HUES6 (cell line): ENCODE data around the gene PTPRS.

Source experiments
- H3K27ac ChIP-seq: 2 replicates; pipeline ENCODE4 v1.7.0; 2013; ENCODE audit warnings: low read depth, mild to moderate bottlenecking, low read length, inconsistent platforms
- H3K27me3 ChIP-seq: 2 replicates; pipeline ENCODE4 v1.6.1; 2013; ENCODE audit warnings: low read length; ENCODE audit not compliant: control insufficient read depth, insufficient read depth
- H3K36me3 ChIP-seq: 2 replicates; pipeline ENCODE4 v1.6.1; 2013; ENCODE audit warnings: low read length; ENCODE audit not compliant: control insufficient read depth, insufficient read depth
- H3K4me1 ChIP-seq: 2 replicates; pipeline ENCODE4 v1.6.1; 2013; ENCODE audit warnings: low read length; ENCODE audit not compliant: control insufficient read depth, insufficient read depth
- H3K4me3 ChIP-seq: 2 replicates; pipeline ENCODE4 v1.5.1; 2013; ENCODE audit warnings: low read depth, low read length
- H3K9ac ChIP-seq: one replicate; pipeline ENCODE4 v1.6.1; 2013; ENCODE audit warnings: mild to moderate bottlenecking, low read length
- H3K9me3 ChIP-seq: 2 replicates; pipeline ENCODE4 v1.6.1; 2013; ENCODE audit warnings: low read depth, low read length; ENCODE audit not compliant: control insufficient read depth, insufficient read depth

PTPRS gene

GRCh38 chr19:5307655-5308054, 33.0 kb downstream of the PTPRS start:
- H3K27ac ChIP-seq: no peak overlapping the region
- peaks cover 3% of the 10 kb centered on the region; the same call in 1 of the 2 replicates for H3K4me1 ChIP-seq
- H3K4me3 ChIP-seq: no peak overlapping the region
- H3K36me3 ChIP-seq: 0 out of 2 replicates have a peak, but pooled peaks cover 3% of the 10 kb centered on the region
- H3K9me3 ChIP-seq: peaks cover 2% of the 10 kb centered on the region; the same call in 1 of the 2 replicates
- no peaks in the 10 kb centered on the region for H3K27me3 ChIP-seq
- no peak overlapping the region for H3K9ac ChIP-seq

- H3K4me3 ChIP-seq: no peak overlapping the region
- H3K27ac ChIP-seq: no peak overlapping the region
- no peaks in the 10 kb centered on the region for H3K36me3 ChIP-seq
- H3K9me3 ChIP-seq: no peaks in the 10 kb centered on the region
- peaks cover 3% of the 10 kb centered on the region; the same call in 1 of the 2 replicates for H3K4me1 ChIP-seq
- no peak overlapping the region for H3K9ac ChIP-seq
- H3K27me3 ChIP-seq: no peaks in the 10 kb centered on the region
These were observed 35.4 kb downstream of the PTPRS start for GRCh38 chr19:5305163-5305562.

GRCh38 chr19:5304486-5304885, 36.1 kb downstream of the PTPRS start:
- H3K36me3 ChIP-seq: no peaks in the 10 kb centered on the region
- H3K9me3 ChIP-seq: no peaks in the 10 kb centered on the region
- no peak overlapping the region for H3K4me3 ChIP-seq
- no peaks in the 10 kb centered on the region for H3K27me3 ChIP-seq
- peaks cover 3% of the 10 kb centered on the region; the same call in 1 of the 2 replicates for H3K4me1 ChIP-seq
- no peak overlapping the region for H3K27ac ChIP-seq
- no peak overlapping the region for H3K9ac ChIP-seq

- H3K36me3 ChIP-seq: no peaks in the 10 kb centered on the region
- H3K27me3 ChIP-seq: no peaks in the 10 kb centered on the region
- H3K4me1 ChIP-seq: peaks cover 3% of the 10 kb centered on the region; the same call in 1 of the 2 replicates
- no peak overlapping the region for H3K9ac ChIP-seq
- H3K27ac ChIP-seq: no peak overlapping the region
- H3K4me3 ChIP-seq: no peak overlapping the region
- no peaks in the 10 kb centered on the region for H3K9me3 ChIP-seq
These were observed 37.4 kb downstream of the PTPRS start for GRCh38 chr19:5303208-5303607.

GRCh38 chr19:5302396-5302795, 38.2 kb downstream of the PTPRS start:
- H3K4me1 ChIP-seq: peaks cover 3% of the 10 kb centered on the region; the same call in 1 of the 2 replicates
- H3K27ac ChIP-seq: no peak overlapping the region
- H3K9ac ChIP-seq: no peak overlapping the region
- H3K9me3 ChIP-seq: no peaks in the 10 kb centered on the region
- no peaks in the 10 kb centered on the region for H3K36me3 ChIP-seq
- H3K27me3 ChIP-seq: no peaks in the 10 kb centered on the region
- no peak overlapping the region for H3K4me3 ChIP-seq

- H3K36me3 ChIP-seq: no peaks in the 10 kb centered on the region
- no peak overlapping the region for H3K9ac ChIP-seq
- H3K27me3 ChIP-seq: no peaks in the 10 kb centered on the region
- peaks cover 9% of the 10 kb centered on the region for H3K4me1 ChIP-seq
- H3K4me3 ChIP-seq: no peak overlapping the region
- H3K27ac ChIP-seq: no peak overlapping the region
- no peaks in the 10 kb centered on the region for H3K9me3 ChIP-seq
These were observed 41.5 kb downstream of the PTPRS start for GRCh38 chr19:5299137-5299536.

- Histone ChIP-seq H3K4me1 (peaks cover 11% of the 10 kb centered on the region), H3K27me3 (no peaks in the 10 kb centered on the region), H3K36me3 (no peaks in the 10 kb centered on the region), H3K27ac (no peak overlapping the region), H3K9ac (no peak overlapping the region), H3K4me3 (no peak overlapping the region), H3K9me3 (no peaks in the 10 kb centered on the region)
These were observed 42.1 kb downstream of the PTPRS start for GRCh38 chr19:5298471-5298901.

- Histone ChIP-seq H3K27me3 (no peaks in the 10 kb centered on the region), H3K36me3 (no peaks in the 10 kb centered on the region), H3K9ac (no peak overlapping the region), H3K9me3 (no peaks in the 10 kb centered on the region), H3K4me1 (peaks cover 14% of the 10 kb centered on the region), H3K27ac (no peak overlapping the region), H3K4me3 (no peak overlapping the region)
These were observed 43.3 kb downstream of the PTPRS start for GRCh38 chr19:5297272-5297669.

- H3K27me3 ChIP-seq: no peaks in the 10 kb centered on the region
- H3K4me1 ChIP-seq: peaks cover 18% of the 10 kb centered on the region
- no peak overlapping the region for H3K4me3 ChIP-seq
- no peak overlapping the region for H3K27ac ChIP-seq
- H3K9ac ChIP-seq: no peak overlapping the region
- H3K36me3 ChIP-seq: no peaks in the 10 kb centered on the region
- H3K9me3 ChIP-seq: no peaks in the 10 kb centered on the region
These were observed 43.9 kb downstream of the PTPRS start for GRCh38 chr19:5296457-5297271.

- H3K36me3 ChIP-seq: no peaks in the 10 kb centered on the region
- no peak overlapping the region for H3K27ac ChIP-seq
- H3K9me3 ChIP-seq: no peaks in the 10 kb centered on the region
- H3K9ac ChIP-seq: no peak overlapping the region
- H3K4me3 ChIP-seq: no peak overlapping the region
- peaks cover 24% of the 10 kb centered on the region for H3K4me1 ChIP-seq
- no peaks in the 10 kb centered on the region for H3K27me3 ChIP-seq
These were observed 44.6 kb downstream of the PTPRS start for GRCh38 chr19:5296021-5296420.

- Histone ChIP-seq H3K27me3 (no peaks in the 10 kb centered on the region), H3K27ac (no peak overlapping the region), H3K9me3 (no peaks in the 10 kb centered on the region), H3K9ac (no peak overlapping the region), H3K4me3 (peak overlapping the region; percentile 79), H3K4me1 (peaks cover 28% of the 10 kb centered on the region), H3K36me3 (no peaks in the 10 kb centered on the region)
These were observed 46.0 kb downstream of the PTPRS start for GRCh38 chr19:5294403-5295160.
